ENCODE measurements around the gene DOCK1.

Gene DOCK1

DNA sequence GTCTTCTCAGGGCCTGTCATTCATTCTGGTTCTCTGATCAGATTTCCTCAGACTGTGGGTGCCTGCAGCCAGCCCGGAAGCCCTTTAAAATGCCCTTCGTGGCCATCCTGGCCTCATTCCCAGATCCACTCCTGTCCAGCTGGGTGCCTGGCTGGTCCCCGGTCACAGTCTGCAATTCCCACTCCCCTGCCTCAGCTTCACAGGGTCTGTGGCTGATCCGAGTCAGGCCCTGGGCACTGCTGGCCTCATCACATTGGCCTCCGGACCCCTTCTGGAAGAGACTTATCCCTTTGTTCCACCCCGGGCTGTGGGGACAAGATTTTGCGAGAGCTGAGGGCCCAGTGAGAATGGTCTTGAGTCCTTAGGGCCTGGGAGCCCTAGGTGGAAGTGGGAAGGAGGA lies 12.1 kb downstream of the DOCK1 start:
- Histone ChIP-seq H3K9ac (ENCODE audit: low read length) (no peak overlapping the region), H3K4me3 (ENCODE audit: low read length) (no peak overlapping the region), H3K9me3 (ENCODE audit: control insufficient read depth, low read length) (no peaks in the 10 kb centered on the region), H3K27me3 (ENCODE audit: control insufficient read depth, insufficient read depth, low read length) (no peaks in the 10 kb centered on the region), H3K4me1 (ENCODE audit: control insufficient read depth, insufficient read depth, low read length) (no peaks in the 10 kb centered on the region), H3K36me3 (ENCODE audit: control insufficient read depth, insufficient read depth, low read length) (no peaks in the 10 kb centered on the region)

DNA sequence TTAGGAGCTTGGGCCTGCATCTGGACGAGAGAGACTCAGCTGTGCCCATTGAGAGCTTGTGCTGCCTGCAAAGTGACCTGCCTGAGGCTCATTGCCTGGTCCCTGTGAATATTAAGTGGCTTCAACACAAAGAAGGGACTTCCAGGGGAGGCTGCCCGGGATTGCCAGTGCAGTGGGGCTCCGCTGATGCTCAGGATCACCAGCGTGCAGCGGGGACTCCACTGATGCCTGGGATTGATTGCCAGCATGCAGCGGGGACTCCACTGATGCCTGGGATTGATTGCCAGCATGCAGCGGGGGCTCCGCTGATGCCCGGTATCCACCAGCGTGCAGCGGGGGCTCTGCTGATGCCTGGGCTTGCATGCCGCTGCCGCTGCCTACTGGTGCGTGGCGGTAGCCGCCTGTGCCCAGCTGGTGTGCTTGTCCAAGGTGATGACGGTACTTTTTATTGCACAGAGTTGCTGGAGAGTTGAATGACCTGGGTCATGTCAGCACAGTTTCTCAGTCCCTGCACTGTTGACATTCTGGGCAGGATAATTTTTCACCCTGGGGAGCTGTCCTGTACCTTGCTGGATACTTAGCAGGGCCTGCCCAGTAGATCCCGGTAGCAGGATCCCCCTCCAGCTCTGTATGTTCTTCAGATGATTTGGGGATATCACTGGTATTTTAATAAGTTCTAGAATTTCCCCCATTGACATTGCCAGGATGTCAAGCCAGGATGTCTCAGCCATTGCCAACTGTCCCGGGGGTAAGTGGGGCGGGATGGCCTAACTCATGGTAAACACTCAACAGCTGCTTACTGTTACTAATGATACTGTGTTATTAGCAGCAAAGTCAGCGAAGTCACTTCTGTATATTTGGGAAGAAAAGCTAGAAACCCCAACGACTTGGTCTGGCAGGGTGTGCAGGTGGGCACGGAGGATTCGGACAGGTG lies 13.0 kb downstream of the DOCK1 start:
- no peaks in the 10 kb centered on the region for H3K9me3 ChIP-seq (ENCODE audit: control insufficient read depth, low read length)
- H3K4me1 ChIP-seq (ENCODE audit: control insufficient read depth, insufficient read depth, low read length) = no peaks in the 10 kb centered on the region
- no peaks in the 10 kb centered on the region for H3K27me3 ChIP-seq (ENCODE audit: control insufficient read depth, insufficient read depth, low read length)
- H3K4me3 ChIP-seq (ENCODE audit: low read length) = no peak overlapping the region
- H3K9ac ChIP-seq (ENCODE audit: low read length) = no peak overlapping the region
- no peaks in the 10 kb centered on the region for H3K36me3 ChIP-seq (ENCODE audit: control insufficient read depth, insufficient read depth, low read length)

DNA sequence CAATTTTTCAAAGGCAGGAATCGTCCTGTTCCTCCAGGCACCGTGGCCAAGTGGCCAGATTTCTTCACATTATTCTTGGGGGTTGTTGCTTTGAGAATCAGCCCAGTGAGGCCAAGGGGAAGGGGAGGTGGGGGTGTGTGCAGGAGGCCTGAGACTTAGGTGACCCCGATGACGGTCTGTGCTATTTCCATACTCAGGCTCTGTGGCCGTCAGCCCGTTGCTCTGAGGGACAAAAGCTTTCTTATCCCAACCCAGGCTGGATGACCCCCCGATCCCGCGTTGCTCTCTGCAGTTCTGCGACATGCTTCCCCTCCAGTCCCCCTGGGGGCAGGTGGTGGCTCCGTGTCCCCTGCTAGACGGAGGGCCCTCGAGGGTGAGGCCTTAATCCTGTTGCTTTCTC lies 14.2 kb downstream of the DOCK1 start:
- Histone ChIP-seq H3K9me3 (ENCODE audit: control insufficient read depth, low read length) (no peaks in the 10 kb centered on the region), H3K9ac (ENCODE audit: low read length) (no peak overlapping the region), H3K27me3 (ENCODE audit: control insufficient read depth, insufficient read depth, low read length) (no peaks in the 10 kb centered on the region), H3K36me3 (ENCODE audit: control insufficient read depth, insufficient read depth, low read length) (no peaks in the 10 kb centered on the region), H3K4me3 (ENCODE audit: low read length) (no peak overlapping the region), H3K4me1 (ENCODE audit: control insufficient read depth, insufficient read depth, low read length) (no peaks in the 10 kb centered on the region)

DNA sequence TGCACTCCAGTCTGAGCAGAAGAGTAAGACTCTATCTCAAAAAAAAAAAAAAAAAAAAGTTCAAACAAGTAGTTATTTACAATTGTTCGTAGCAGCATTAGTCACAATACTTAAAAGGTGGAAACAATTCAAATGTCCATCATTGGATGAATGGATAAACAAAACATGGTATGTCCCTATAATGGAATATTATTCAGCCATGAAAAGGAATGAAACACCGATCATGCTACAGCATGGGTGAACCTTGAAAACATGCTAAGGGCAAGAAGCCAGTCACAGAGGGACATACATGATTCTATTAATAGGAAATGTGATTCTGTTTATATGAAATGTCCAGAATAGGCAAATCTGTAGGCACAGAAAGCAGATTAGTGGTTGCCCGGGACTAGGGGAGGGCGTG lies 15.9 kb downstream of the DOCK1 start:
- H3K9me3 ChIP-seq (ENCODE audit: control insufficient read depth, low read length) = no peaks in the 10 kb centered on the region
- H3K27me3 ChIP-seq (ENCODE audit: control insufficient read depth, insufficient read depth, low read length) = no peaks in the 10 kb centered on the region
- H3K9ac ChIP-seq (ENCODE audit: low read length) = no peak overlapping the region
- H3K36me3 ChIP-seq (ENCODE audit: control insufficient read depth, insufficient read depth, low read length) = no peaks in the 10 kb centered on the region
- no peak overlapping the region for H3K4me3 ChIP-seq (ENCODE audit: low read length)
- no peaks in the 10 kb centered on the region for H3K4me1 ChIP-seq (ENCODE audit: control insufficient read depth, insufficient read depth, low read length)

DNA sequence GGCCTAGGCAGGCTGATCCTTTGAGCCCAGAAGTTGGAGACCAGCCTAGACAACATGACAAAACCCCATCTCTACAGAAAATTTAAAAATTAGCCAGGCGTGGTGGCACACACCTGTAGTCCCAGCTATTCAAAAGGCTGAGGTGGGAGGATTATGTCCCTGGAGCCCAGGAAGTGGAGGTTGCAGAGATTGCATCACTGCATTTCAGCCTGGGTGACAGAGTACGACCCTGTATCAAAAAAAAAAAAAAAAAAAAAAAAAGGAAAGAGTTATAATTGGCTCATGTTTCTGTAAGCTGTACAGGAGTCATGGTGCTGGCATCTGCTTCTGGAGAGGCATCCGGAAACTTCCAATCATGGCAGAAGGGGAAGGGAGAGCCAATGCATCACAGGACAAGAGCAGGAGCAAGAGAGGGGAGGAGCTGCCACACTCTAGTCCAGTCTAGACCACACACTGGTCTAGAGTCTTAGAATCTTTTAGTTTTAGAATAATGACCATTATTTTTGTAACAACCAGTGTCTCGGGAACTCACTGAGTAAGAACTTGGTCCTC lies 16.8 kb downstream of the DOCK1 start:
- Histone ChIP-seq H3K27me3 (ENCODE audit: control insufficient read depth, insufficient read depth, low read length) (no peaks in the 10 kb centered on the region), H3K9me3 (ENCODE audit: control insufficient read depth, low read length) (no peaks in the 10 kb centered on the region), H3K4me1 (ENCODE audit: control insufficient read depth, insufficient read depth, low read length) (no peaks in the 10 kb centered on the region)

DNA sequence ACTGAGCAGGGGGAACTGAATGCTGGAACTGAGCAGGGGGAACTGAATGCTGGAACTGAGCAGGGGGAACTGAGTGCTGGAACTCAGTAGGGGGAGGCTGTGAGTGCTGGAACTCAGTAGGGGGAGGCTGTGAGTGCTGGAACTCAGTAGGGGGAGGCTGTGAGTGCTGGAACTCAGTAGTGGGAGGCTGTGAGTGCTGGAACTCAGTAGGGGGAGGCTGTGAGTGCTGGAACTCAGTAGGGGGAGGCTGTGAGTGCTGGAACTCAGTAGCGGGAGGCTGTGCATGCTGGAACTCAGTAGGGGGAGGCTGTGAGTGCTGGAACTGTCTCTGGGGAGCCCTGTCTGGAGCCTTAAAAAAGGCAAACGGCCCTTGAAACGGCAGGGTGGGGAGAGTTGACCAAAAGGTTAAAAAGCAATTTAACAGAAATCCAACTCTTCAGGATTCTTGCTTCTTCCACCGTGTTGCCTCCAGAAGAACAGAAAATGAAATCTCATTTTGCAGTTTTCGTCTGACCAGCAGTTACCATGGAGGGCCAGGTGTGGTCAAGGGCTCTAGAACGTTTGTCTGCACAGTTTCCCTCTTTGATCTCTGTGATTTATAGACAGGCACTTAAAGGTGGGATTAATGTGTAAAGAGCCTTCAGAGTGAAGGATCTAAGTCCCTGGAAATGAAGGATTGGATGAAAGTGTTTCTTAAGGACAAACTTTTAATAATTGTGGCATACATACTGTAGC lies 19.1 kb downstream of the DOCK1 start:
- Histone ChIP-seq H3K4me3 (ENCODE audit: low read length) (no peak overlapping the region), H3K4me1 (ENCODE audit: control insufficient read depth, insufficient read depth, low read length) (peaks cover 4% of the 10 kb centered on the region), H3K36me3 (ENCODE audit: control insufficient read depth, insufficient read depth, low read length) (no peaks in the 10 kb centered on the region), H3K27me3 (ENCODE audit: control insufficient read depth, insufficient read depth, low read length) (no peaks in the 10 kb centered on the region), H3K9me3 (ENCODE audit: control insufficient read depth, low read length) (no peaks in the 10 kb centered on the region), H3K9ac (ENCODE audit: low read length) (no peak overlapping the region)

More for the DNA sequence above, 16.8 kb downstream of the DOCK1 start:
- H3K4me3 ChIP-seq (ENCODE audit: low read length) = no peak overlapping the region
- H3K9ac ChIP-seq (ENCODE audit: low read length) = no peak overlapping the region
- H3K36me3 ChIP-seq (ENCODE audit: control insufficient read depth, insufficient read depth, low read length) = no peaks in the 10 kb centered on the region

DNA sequence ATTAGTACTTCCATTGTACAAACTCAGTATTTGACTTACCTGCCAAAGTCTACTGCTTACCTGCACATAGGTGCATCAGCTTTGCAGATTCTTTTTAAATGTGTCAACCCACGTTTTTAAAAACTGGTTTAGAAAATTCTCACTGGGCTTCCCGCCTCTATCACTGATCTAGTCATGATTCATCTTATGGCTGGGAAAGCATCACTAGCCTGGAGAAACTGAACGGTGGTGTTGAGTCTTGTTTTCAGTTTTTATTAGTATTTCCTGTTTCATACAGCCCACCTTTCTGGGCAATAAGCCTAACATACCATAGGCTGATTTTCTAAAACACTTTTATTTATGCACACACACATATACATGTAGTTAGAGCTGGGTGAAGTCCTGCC lies 19.7 kb downstream of the DOCK1 start:
- Histone ChIP-seq H3K27me3 (ENCODE audit: control insufficient read depth, insufficient read depth, low read length) (no peaks in the 10 kb centered on the region), H3K4me1 (ENCODE audit: control insufficient read depth, insufficient read depth, low read length) (peaks cover 4% of the 10 kb centered on the region), H3K9ac (ENCODE audit: low read length) (no peak overlapping the region), H3K36me3 (ENCODE audit: control insufficient read depth, insufficient read depth, low read length) (no peaks in the 10 kb centered on the region), H3K4me3 (ENCODE audit: low read length) (no peak overlapping the region), H3K9me3 (ENCODE audit: control insufficient read depth, low read length) (no peaks in the 10 kb centered on the region)

DNA sequence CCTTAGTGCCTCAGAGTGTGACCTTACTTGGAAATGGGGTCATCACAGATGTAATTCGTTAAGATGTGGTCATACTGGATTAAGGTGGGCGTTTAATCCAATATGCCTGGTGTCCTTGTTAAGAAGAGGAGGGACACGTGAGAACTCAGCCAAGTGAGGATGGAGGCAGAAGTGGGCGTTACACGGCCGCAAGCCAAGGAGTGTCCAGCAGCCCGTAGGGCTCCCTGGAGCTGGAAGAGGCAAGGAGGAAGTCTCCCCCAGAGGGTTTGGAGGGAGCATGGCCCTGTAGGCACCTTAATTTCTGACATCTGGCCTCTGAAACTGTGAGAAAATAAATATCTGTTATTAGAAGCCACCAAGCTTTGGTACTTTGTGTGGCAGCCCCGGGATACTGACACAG lies 21.3 kb downstream of the DOCK1 start:
- H3K9me3 ChIP-seq (ENCODE audit: control insufficient read depth, low read length) = no peaks in the 10 kb centered on the region
- H3K4me3 ChIP-seq (ENCODE audit: low read length) = no peak overlapping the region
- peaks cover 11% of the 10 kb centered on the region for H3K4me1 ChIP-seq (ENCODE audit: control insufficient read depth, insufficient read depth, low read length)
- H3K36me3 ChIP-seq (ENCODE audit: control insufficient read depth, insufficient read depth, low read length) = no peaks in the 10 kb centered on the region
- H3K9ac ChIP-seq (ENCODE audit: low read length) = no peak overlapping the region
- no peaks in the 10 kb centered on the region for H3K27me3 ChIP-seq (ENCODE audit: control insufficient read depth, insufficient read depth, low read length)

DNA sequence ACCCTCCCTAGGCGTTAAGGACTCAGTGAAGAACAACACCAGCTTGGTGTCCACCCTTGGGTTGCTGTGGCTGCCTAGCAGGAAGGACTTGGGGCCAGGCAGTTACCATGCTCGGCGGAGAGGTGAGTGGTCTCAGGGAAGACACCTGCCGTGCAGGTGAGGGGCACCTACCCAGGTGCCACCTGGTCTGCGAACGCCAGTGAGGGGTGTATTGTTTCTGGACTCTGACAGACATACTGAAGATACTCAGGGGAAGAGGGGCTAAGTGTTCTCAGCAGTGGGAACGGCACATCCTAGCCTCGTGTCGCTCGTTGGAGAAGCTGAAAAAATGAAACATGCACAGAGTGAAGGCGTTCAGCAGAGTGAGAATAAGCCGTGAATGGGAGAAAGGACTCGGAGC lies 22.6 kb downstream of the DOCK1 start:
- H3K9me3 ChIP-seq (ENCODE audit: control insufficient read depth, low read length) = no peaks in the 10 kb centered on the region
- no peaks in the 10 kb centered on the region for H3K27me3 ChIP-seq (ENCODE audit: control insufficient read depth, insufficient read depth, low read length)
- no peak overlapping the region for H3K4me3 ChIP-seq (ENCODE audit: low read length)
- H3K9ac ChIP-seq (ENCODE audit: low read length) = no peak overlapping the region
- H3K36me3 ChIP-seq (ENCODE audit: control insufficient read depth, insufficient read depth, low read length) = no peaks in the 10 kb centered on the region
- H3K4me1 ChIP-seq (ENCODE audit: control insufficient read depth, insufficient read depth, low read length) = peaks cover 11% of the 10 kb centered on the region

DNA sequence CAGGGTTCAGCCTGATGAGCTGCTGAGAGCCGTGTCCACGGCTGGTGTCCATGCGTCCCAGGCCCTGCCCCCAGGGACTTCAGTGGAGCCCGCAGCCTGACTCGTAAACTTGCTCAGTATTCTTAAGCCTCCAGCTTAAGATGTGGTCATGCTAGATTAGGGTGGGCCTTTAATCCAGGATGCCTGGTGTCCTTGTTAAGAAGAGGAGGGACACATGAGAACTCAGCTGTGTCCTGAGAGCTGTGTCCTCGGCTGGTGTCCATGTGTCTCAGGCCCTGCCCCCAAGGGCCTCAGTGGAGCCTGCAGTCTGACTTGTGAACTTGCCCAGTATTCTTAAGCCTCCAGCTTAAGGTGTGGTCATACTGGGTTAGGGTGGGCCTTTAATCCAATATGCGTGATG lies 23.0 kb downstream of the DOCK1 start:
- Histone ChIP-seq H3K9me3 (ENCODE audit: control insufficient read depth, low read length) (no peaks in the 10 kb centered on the region), H3K36me3 (ENCODE audit: control insufficient read depth, insufficient read depth, low read length) (no peaks in the 10 kb centered on the region), H3K9ac (ENCODE audit: low read length) (no peak overlapping the region), H3K27me3 (ENCODE audit: control insufficient read depth, insufficient read depth, low read length) (no peaks in the 10 kb centered on the region), H3K4me1 (ENCODE audit: control insufficient read depth, insufficient read depth, low read length) (peaks cover 11% of the 10 kb centered on the region), H3K4me3 (ENCODE audit: low read length) (no peak overlapping the region)

DNA sequence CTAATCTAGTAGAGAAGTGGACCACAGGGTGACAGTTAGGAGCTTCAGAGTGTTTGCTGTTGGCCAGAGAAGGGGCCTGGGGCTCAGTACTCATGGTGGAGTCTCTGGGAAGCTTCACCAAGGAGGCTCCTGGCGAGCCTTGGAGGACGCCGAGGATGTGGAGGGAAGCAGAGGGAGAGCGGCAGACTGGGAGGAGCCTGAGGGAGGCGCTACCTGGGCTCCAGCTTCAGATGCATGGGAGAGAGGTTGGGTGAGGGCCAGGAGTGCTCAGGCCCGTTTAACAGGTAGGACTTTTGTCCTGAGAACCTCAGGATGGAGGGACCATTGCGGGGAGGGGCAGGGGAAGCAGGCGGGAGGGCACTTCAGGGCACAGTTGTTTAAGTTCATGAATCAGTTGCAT lies 24.2 kb downstream of the DOCK1 start:
- Histone ChIP-seq H3K9ac (ENCODE audit: low read length) (no peak overlapping the region), H3K36me3 (ENCODE audit: control insufficient read depth, insufficient read depth, low read length) (no peaks in the 10 kb centered on the region), H3K4me1 (ENCODE audit: control insufficient read depth, insufficient read depth, low read length) (peaks cover 11% of the 10 kb centered on the region), H3K27me3 (ENCODE audit: control insufficient read depth, insufficient read depth, low read length) (no peaks in the 10 kb centered on the region), H3K9me3 (ENCODE audit: control insufficient read depth, low read length) (no peaks in the 10 kb centered on the region), H3K4me3 (ENCODE audit: low read length) (no peak overlapping the region)
